GM19463 (cell line): ENCODE data around the gene DNER.
"Not testable (repeated sequence)": the region's sequence is repeated elsewhere in the genome, so short reads cannot be mapped to it uniquely, and the experiment has no call there.

Experiments
- ATAC-seq: cut with Tn5 transposase; IDR thresholded peaks from one replicate; pipeline ENCODE4 v1.9.1; 2021; ENCODE audit warnings: mild to moderate bottlenecking, moderate library complexity; ENCODE audit not compliant: unreplicated experiment

Gene DNER

DNA sequence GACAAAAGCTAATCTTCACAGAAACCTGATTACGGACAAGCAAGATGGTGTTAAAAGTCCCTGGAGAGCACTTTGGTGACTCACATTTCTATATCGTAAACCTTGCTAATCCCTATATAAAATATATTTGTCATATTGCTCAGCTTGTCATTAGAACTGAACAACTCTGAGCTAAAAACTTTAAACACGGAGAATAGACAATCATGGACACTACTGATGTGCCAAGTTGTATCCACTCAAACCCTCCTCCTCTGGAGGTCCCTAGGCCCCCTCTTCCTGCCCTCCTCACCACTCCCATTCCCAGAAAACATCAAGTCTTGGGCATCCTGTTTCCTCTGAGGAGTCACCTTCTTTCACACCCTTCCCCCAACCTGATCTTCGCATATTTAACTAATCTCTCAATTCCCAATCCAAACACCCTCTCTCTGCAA lies 304.6 kb downstream of the DNER start:
- ATAC-seq = no peak

DNA sequence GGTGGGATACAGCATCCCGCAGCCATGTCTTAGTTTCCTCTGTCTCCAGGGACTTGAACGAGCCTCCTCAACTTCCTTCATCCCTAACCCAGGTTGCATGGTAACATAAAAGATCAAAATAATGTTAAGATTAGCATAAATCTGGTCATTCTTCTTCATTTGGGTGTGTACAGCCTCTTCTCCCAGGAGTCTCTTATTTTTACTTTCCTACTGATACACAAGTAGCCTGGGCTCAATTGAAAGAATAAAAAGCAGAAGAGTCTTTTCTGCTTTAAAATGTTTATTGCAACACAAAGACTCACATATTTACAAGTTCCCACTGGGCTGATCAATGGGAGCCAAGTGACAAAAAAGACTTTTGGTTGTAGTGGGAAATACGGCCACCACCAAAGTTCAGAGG lies 305.4 kb downstream of the DNER start:
- ATAC-seq = no peak

DNA sequence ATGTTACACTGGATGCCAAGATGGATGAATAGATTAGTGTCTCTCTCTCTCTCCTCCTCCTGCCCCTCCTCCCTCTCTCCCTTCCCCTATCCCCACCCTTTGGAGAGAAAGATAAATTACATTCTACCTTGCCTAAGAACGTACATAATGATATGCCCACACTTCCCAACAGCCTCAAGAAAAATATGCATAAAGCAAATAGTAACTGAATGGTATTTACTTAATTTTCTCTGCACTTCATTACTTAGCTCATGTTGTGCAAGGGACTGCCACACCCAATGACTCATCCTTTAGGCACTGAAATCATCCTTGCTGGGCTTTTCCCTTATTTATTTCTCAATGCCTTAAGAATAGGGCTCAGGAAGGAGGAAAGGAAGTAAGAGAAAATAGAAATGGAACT lies 306.0 kb downstream of the DNER start:
- no peak for ATAC-seq

DNA sequence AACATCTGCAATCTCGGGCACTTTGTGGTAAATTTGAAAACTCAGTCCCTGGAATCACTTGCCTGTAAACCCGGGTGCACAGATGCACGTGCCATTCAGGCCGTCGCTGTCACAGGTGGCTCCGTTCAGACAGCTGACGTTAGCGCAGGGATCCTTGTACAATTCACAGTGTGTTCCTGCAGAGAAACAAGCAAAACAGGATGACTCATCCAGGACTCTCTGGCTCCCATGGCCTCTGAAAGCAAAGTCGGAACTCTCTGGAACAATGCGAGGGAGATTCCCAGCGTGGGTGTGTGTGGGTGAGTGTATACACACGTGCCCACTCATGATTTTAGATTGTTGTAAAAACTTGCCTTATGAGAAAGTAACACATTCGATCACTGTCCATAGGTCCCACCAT lies 307.2 kb downstream of the DNER start:
- no peak for ATAC-seq

DNA sequence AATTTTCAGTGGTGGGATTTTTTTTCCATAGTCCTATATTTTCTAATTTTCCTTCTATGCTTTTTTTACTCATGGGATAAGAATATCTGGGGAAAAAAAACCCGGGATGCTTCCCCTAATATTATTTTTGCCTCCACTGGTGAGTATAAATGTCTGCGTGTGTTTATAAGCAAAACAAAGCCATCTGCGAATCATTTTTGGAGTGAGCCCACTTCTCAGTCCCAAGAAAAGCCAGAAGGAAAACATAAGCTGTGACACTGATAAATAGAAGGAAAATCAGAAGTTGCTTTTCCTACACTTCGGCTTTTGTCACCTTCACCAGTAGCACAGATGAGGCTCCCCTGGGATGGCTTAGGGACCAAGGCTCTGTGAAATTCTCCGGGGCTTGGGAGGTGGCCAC lies 308.6 kb downstream of the DNER start:
- no peak for ATAC-seq

DNA sequence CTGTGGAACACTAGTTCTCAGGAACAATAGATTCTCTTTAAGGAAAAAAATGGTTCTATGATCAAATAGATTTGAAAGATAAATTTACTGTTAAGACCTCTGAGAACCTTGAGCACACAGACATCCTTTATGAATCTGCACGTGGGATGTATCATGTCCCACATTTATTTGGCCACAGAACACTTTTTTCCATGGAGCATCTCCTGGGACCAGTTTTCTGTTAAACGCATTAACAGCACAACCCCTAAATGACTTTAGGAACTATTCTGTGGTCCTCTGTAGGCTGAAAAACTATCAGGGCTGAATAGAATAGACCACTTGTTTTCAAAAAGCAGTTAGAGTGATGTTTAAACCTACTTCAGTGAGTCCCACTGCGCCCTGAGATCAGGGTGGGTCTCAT lies 311.1 kb downstream of the DNER start:
- no peak for ATAC-seq

DNA sequence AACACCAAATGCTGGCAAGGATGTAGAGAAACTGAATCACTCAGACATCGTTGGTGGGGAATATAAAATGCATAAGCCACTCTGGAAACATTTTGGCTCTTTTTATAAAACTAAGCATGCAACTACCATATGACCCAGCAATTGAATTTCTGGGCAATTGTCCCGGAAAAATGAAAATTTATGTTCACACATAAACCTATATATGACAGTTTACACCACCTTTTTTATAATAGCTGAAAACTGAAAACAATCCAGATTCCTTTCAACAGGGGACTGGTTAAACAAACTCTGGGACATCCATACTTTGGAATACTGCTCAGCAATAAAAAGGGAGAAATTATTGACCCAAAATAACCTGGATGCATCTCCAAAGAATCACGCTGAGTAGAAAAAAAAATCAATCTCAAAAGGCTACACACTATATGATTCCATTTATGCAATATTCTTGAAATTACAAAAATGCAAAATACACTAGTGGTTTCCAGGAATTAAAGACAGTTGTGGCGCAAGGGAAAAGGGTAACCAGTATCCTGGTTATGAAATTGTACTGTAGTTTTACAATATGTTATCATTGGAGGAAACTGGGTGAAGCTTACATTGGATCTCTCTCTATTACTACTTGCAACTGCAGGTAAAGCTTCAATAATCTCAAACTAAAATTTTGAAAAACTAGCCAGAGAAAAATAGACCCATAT lies 313.0 kb downstream of the DNER start:
- ATAC-seq = no peak

DNA sequence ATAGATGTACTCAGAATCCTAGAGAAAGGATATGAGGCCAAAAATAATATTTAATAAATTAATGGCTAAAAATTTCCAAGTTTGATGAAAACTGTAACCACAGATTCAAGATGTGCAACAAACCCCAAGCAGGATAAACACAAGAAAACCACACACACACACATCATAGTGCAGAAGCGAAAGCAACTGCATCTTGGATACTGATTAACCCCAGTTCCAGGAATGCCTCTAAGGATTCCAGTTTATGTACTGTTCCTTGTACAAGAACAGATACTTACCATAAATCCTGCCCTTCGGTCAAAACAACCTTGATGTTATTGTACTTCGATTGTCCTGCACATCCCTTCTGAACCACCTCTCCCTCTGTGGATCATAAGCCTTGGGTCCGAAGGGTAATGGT lies 320.4 kb downstream of the DNER start:
- ATAC-seq = no peak

DNA sequence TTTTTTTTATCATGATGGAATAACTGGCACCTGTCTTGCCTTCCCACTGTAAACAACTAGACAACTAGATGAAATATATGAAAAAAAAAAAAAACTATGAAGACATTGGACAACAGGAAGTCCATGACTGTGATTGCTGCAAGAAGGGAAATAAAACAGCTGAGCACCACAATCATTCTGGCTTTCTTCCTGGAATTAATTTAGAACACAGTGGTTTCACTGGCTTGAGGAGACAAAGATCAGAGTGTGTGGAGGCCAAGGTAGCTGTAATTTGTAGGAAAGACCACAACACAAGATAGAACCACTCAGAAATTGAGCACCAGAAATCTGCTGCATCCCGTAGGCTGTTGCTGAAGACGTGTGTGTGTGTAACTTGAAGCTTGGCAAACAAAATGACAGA lies 322.2 kb downstream of the DNER start:
- no peak for ATAC-seq

DNA sequence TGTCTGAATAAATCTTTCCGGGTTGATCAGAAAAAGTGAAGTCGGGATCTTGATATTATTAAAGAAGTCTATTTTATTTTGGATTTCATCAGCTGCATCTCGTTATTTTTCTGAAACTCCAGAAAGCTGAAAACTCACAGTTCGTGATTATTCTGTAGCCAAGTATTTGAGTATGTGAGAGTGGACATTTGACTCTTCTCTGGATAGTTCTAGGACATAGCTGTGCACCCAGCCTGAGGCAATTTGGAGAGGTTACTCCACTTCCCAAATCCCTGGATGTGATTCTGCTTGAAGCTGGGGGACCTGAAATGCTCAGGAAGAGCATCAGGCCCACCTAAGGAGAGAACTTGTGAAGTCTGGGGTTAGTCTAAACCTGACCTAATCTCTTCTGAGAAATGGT lies 325.6 kb downstream of the DNER start:
- ATAC-seq = no peak

DNA sequence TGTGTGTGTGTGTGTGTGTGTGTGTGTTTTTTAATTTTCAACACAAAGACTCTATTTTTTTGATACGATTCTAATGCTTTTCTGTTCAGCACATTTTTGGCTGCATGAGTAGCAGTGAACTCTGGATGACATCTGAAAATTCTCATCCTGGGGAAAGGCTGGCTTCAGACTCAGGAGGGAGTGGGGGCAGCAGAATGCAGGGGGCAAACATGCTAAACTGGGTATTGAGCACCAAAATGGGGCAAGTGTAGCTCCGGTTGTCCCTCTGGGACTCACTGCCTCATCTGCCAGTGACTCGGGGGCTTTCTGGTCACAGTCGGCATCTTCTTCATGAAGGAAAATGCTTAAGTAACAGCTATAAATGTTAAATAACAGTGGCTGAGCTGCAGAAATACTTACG lies 326.5 kb downstream of the DNER start:
- ATAC-seq = no peak

DNA sequence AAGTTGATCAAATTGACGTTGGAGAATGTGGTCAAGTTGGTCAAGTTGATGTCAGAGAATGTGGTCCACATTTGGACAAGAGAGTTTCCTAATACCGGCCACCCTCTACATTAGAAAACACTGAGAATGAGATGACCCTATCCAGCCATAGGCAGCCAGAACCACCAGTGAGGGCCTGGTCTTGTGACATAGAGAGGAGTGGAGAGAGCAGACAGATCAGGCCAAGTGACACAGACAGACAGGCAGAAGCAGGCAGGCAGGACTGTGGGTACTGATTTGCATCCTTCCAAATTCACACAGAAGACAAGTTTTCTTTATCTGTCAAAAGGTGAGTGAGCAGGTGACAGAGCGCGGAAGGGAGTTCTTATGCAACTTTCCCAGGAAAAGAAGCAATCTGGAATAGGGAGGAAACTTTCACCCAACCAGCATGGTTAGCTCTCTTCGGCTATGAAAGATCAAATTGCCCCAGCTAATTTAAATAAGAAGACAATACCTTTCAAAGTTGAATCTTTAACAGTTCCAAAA lies 334.2 kb downstream of the DNER start:
- no peak for ATAC-seq

DNA sequence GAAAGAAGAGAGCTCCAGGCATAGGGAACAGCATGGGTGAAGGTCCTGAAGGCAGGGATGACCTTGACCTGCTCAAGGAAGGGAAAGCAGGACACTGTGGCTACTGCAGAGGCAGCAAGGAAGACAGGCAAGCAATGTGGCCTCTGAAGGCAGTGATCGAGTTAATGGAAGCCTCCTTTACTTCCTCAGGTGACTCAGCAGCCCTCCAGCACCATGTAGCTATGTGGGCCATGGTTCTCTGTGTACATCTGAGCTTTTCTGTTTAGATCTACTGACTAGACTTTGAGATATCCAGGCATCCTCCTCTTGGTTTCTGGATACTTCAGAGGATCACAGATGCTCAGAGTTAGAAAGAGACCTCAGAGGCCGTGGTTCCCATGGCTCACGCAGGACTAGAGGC lies 336.0 kb downstream of the DNER start:
- ATAC-seq = no peak

DNA sequence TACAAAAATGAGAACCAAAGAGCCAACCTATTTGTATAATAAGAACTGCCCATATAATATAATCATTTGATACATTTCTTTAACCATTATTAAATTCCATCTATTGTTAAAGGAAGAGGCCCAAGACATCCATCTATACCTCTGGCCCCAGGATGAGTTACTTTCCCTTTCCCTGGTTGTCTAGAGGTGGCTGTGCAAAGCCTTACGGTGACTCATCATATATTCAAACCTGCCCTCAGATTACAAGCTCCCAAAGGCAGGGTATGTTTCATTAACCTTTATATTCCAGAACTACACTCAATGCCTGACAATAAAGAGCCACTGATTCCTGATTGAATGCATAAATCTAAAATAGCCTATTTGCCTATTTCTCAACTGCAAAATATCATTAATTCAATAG lies 337.5 kb downstream of the DNER start:
- ATAC-seq = no peak

DNA sequence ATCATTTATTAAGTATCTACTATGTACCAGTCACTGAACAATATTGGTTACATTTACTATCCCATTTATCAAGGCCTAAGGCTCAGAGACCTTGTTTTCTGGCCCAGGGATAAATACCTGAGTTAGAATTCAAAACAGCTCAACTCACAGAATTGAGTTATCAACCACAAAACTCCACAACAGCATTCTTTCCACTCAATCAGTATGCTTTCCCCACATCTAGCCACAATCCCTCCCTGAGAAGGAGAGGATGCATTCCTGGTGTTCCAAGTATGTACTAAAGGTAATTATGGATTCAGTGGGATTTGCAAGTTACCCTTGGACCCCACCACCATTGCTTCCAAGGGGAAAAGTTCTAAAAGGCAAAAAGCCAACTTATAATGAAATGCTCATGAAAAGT lies 339.1 kb downstream of the DNER start:
- ATAC-seq = no peak

DNA sequence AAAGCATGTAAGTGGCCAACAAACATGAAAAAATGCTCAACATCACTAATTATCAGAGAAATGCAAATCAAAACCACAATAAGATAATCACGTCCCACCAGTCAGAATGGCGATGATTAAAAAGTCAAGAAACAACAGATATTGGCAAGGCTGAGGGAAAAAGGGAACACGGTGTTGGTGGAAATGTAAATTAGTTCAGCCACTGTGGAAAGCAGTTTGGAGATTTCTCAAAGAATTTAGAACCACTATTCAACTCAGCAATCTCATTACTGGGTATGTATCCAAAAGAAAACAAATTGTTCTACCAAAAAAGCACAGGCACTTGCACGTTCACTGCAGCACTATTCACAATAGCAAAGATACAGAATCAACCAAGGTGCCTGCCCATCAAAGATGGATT lies 341.0 kb downstream of the DNER start:
- ATAC-seq = not testable (repeated sequence)

DNA sequence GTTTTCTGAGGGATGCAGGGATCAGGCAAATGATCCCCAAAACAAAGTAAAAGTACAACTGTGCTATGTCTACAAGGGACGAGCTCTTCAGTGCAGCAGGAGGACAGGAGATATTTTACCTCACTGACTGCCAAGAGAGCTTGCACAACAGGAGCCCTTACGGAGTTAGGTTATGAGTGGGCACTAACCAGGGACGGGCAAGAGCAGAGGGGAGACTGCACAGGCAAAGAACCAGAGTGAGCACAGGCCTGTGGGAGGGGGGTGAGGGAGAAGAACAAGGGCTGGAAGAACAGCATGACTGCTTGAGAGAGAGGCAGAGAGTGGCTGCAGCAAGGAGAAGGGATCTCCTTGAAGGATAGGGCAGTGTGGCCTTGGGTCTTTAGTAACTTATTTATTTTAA lies 342.1 kb downstream of the DNER start:
- ATAC-seq = no peak

DNA sequence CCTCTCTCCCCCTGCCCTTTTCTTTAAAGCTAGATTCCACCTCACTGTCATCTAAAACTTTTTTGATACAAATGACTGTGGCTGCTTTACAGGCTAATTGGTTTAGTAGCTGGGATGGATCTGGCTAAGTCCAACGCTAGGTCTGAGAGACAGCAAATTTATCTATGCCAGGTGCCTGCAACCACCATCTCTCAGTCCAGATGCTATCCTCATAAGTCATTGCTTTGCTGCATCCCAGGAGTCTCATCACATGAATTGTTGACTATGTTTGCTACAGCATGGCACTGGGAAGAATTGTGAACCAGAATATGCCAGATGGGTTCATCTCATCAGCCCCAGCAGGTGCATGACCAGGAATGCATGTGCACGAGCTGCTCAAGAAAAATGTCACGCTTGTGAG lies 343.3 kb downstream of the DNER start:
- ATAC-seq = no peak

DNA sequence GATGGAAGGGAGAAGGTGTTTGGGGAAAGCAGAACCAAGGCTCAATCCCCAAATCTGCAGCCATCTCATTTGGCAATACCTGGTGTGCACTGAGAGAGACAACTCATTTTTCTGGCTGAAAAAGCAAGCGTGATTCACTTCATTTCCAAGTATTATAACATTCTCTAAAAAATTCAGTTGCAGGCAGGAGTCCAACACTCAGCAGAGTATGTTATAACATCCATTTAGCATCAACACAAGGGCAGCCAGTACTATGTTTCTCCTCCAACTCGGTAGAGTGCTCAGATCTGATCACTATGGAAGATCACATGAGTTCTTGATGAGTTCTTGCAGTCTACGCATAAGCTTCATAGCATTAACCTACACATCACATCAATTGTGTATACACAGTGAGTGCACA lies 343.8 kb downstream of the DNER start:
- no peak for ATAC-seq

DNA sequence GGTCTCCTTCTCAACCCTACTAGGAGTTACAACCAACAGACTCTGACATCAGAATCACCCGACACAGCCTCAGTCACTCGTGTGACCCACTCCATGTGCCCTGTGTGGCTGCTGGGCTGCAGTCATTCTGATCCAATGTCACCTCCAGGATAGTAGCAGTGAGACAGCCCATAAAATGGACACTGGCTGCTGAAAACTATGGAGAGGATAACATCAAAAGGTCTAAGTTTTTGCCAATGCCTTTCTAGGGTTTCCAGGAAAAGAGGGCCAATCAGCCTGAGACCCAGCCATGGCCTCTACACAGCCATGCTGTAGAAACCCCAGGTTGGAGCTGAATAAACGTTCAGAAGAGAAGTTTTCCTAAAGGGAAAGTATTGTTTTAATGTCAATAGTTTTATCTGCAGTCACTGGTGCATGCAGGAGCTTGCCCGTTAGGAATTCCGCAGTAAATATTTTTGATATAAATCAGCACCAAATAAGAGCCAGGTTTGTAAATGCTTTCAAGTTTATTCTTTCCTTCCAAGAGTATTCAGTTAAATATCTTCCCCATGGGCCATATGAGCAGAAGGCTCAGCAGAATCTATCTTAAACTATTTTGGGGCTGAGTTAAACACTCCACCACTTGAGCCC lies 351.1 kb downstream of the DNER start:
- ATAC-seq = no peak

DNA sequence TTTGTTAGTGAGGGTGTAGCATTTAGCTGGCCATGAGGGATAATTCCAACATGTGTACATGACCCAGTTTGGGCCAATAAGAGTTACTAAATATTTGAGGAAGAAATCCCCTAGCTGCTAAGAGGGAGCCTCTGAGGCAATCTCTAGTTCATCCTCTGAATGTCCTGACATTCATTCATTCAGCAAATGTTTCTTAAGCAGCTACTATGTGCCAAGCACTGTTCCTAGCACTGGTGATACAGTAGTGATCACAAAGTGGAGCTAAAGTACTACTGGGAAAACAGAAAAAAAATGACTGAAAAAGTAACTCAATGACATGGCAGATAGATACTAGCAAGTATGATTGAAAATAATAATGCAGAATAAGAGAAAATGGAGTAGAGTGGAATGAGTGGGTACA lies 363.5 kb downstream of the DNER start:
- ATAC-seq = no peak

DNA sequence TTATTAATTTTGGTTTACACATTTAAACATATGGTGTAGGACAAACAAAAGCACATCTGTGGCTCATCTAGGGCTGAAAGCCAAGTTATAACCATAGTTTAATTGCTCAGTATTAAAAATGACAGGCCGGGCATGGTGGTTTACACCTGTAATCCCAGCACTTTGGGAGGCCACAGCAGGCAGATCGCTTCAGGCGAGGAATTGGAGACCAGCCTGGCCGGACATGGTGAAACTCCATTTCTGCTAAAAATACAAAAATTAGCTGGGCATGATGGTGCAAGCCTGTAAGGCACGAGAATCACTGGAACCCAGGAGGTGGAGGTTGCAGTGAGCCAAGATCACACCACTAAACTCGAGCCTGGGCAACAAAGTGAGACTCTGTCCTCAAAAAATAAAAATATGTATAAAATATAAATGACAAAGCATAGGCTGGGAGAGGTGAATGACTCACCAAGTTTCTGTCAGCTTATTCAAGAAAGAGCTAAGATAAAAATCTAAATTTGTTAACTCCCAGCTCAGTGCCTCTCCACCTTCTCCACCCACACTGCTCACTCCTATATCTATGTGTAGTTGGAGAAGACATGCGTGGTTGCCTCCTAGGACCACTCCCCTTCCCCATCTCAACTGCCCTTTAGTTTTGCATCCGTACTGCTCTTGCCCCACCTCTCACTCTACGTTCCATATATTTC lies 364.1 kb downstream of the DNER start:
- no peak for ATAC-seq
